NCI-H128 (cell line): ENCODE data around the gene SPEF2.

Experiments
- DNase-seq: peaks from one replicate; lab custom pipeline; 2025; ENCODE audit not compliant: unreplicated experiment; lab: John Stamatoyannopoulos, UW

The SPEF2 gene

GRCh38 chr5:35717718-35718117, 100.1 kb downstream of the SPEF2 start:
- no peak for DNase-seq

- no peak for DNase-seq
Measured at GRCh38 chr5:35735718-35736117, 118.1 kb downstream of the SPEF2 start.

GRCh38 chr5:35736280-35736679, 118.6 kb downstream of the SPEF2 start:
- DNase-seq, result no peak

DNA sequence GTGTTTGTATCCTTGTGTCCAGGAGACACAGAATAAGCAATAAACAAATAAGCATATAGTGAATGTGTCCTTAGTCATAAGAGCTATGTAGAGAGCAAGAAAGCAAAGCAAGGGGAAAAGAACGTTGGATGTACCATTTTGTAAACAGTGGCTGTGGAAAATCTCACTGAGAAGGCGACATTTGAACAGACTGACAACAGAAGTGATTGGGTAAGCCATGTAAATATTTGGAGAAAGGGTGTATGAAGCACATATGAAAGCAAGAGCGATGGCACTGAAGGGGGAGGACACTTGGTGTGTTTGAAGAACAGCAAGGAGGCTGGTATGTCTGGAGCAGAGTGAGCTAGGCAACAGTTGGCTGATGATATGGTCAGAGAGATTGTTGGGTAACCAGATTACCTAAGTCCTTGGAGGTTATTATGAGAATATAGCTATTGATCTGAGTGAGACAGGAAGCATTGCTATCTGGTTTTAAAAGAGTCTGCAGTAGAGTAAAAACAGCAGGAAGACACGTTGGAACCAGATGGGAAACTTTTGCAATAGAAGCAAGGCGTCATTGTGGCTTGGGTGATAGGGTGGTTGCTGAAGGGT, 123.6 kb downstream of the SPEF2 start:
- no peak for DNase-seq

DNA sequence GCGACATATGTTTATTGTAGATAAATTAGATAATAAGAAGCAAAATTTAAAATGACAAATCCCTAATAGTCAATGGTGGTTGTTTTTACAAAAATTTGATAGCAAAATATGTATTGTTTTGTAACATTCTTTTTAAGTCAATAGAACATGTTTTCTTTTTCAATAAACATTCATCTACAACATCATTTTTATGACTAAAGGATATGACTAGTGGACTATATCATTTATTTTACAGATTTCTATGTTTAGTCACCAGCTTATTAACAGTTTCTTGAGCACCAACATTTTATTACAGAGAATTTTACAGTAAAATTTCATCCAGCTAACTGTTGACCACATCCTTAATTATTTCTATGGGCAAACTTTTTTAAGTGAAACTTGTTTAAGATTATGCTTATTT, 124.3 kb downstream of the SPEF2 start:
- no peak for DNase-seq

DNA sequence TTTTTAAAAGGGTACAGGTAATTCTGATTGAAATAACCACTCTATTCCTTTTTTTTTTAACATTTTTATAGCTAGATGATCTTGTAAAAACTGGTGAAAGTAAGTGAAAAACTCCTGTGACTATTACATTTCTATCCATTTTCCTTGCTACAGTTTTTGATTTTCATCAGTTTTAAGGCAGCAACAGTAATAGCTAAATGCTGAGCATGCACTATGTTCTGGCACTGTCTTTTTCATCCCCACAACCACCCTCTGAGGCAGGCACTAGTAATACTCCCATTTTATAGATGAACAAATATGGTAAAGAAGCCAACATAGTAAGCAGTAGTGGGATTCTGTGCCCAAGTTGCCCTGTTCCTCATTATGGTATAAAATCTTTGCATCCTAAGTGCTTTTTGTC, 126.0 kb downstream of the SPEF2 start:
- no peak for DNase-seq

DNA sequence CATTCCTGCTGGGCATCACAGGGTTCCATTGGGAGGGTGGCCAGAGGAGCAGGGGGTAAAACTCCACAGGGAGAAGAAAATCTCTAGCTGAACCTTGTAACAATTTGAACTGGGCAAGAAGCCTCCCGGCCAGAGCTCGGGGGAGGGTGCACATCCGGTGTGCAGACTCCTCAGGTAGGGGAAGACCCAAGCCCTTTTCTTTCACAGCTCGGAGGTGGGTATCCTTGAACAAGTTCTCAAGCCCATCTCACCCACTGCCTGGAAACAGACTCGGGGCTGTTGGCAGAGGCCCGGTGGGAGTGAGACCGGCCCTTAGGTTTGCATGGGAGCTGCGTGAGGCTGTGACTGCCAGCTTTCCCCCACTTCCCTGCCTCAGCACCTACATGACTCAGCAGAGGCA, 127.5 kb downstream of the SPEF2 start:
- no peak for DNase-seq

- no peak for DNase-seq
Measured at GRCh38 chr5:35745660-35746059, 128.0 kb downstream of the SPEF2 start.

DNA sequence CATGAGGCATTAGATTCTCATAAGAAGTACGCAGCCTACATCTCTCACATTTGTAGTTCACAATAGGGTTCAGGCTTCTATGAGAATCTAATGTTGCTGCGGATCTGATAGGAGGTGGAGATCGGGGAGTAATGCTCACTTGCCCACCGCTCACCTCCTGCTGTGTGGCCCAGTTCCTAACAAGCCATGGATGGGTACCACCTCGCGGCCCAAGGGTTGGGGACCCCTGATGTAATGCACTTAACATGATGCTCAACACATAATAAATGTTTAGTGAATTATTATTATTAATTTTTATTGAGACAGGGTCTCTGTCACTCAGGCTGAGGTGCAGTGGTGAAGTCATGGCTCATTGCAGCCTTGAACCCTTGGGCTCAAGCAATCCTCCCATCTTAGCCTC, 134.3 kb downstream of the SPEF2 start:
- DNase-seq, result no peak

DNA sequence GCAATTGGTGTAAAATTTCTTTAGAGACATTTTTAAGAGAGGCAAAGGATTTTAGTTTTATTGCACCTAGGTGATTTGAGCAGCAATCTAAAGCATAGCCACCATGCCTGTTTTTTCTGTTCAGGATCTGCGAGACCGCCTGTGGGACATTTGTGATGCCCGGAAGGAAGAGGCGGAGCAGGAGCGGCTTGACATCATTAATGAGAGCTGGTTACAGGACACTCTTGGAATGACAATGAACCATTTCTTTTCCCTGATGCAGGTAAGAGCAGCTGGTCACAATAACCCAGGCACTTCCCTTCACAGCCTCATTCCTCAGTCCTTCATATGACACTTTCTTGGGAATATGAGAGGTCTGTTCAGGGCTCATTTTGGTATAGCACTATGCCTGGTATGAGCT, 135.8 kb downstream of the SPEF2 start:
- no peak for DNase-seq

DNA sequence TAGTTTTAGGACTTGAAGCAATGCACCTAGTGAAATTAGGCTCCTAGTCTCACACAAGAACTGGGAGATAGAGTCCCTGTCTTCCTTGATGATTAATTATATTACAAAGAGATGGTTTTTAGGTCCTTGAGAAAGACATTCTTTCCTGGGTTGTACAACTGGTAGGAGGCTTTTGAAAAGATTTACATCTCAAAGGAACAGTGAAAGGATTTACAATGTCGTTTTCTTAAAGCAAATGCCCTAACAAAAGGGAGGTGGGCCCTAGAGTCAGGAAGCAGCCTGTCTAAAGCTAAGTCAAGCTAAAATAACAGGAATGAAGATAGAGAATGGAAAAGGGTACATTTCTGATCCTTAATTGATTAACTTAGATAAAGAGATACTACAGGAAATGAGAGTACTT, 136.8 kb downstream of the SPEF2 start:
- no peak for DNase-seq

GRCh38 chr5:35755966-35756365, 138.3 kb downstream of the SPEF2 start:
- DNase-seq, result no peak

- no peak for DNase-seq
Measured at GRCh38 chr5:35758151-35758724, 140.6 kb downstream of the SPEF2 start.

DNA sequence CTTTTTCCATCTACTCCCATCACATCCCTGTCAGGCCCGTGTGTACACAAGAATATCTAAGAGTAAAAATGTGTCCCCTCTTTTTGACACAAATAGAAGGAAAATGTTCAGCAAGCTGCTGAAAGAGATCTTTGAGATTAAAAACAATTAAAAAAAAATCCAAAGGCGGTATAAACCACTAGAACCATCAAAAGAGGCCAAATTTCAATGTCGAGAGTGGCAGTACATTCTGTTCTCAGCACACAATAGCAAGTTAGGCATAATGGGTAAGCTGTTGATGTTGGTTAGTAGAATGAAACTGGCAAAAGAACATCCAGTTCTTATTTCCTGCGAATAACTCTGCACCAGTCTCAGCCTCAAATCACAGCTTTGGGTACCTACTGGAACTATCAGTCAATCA, 143.9 kb downstream of the SPEF2 start:
- no peak for DNase-seq

DNA sequence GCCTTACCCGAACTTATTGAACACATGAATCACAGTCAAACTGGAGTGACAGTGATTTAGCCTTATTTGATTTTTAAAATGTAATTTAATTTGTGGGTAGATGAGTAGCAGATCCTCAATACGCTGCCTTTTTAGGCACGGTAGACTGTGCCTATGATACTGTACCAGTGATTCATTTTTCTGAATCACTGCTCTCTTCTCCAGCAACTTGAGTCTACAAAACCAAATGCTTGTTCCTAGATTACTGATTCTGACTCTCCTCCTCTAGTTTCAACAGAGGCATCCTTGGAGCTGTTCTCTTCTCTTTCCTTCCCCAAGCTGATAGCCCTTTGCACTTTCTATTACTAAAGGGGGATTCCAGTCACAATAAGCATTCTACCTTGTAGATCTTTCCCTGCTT, 144.7 kb downstream of the SPEF2 start:
- DNase-seq, result no peak

- no peak for DNase-seq
Measured at GRCh38 chr5:35765921-35766320, 148.3 kb downstream of the SPEF2 start.

DNA sequence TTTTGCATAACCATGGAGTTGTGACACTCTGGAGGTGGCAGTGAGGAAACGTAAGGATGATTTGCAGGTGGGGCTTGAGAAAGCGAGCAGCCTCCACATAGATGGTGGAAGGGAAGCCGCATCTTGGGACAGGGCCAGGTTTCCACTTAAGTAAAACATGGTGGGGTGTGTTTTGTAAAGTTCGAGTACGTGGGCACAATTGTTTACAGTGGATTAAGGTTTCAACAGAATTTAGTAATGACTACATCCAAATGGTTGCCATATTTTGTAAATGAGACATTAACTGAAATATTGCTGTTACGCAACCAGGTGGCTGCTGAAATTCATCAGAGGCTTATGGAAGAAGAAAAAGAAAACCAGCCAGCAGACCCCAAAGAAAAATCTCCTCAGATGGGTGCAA, 153.6 kb downstream of the SPEF2 start:
- no peak for DNase-seq

- no peak for DNase-seq
Measured at GRCh38 chr5:35771839-35772238, 154.2 kb downstream of the SPEF2 start.

DNA sequence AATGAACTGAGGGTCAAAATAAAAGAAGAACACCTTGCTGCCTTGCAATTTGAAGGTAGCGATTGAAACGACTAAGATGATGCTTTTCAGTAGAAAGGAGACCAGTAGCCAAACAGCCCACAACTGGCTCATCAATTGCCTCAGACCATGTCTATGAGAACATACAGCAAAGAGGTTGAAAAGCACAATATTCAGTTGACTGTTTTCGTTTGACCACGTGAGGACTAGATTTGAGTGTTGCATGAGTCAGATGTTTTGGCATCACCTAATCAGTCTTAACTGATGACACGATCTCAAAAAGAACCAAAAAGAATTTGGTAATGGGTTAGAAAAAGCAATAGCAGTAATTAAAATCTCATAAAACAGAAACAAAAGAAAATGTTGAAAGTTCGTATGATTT, 156.3 kb downstream of the SPEF2 start:
- DNase-seq, result no peak

GRCh38 chr5:35776757-35777156, 159.1 kb downstream of the SPEF2 start:
- no peak for DNase-seq

- no peak for DNase-seq
Measured at GRCh38 chr5:35777358-35778087, 159.9 kb downstream of the SPEF2 start.

GRCh38 chr5:35778259-35778769, 160.7 kb downstream of the SPEF2 start:
- DNase-seq, result no peak
